Fibroblast of villous mesenchyme (primary cell): ENCODE data around the gene ANKRD49. TPM values are rescaled to one million over a fixed set of nuclear protein-coding genes. Genes with fewer than 3 reads are reported as not detected.

ENCODE experiments used
- DNase-seq: peaks from one replicate; pipeline ENCODE4 v3.0.0-alpha.2; 2010; ENCODE audit warnings: low read depth
- H3K4me3 ChIP-seq: 2 replicates; pipeline ENCODE4 v1.5.1; 2011; ENCODE audit warnings: low read depth, mild to moderate bottlenecking, low read length
- CTCF ChIP-seq: IDR thresholded peaks from 2 replicates; pipeline ENCODE4 v1.5.1; 2012; ENCODE audit warnings: low read depth, mild to moderate bottlenecking, low read length; ENCODE audit not compliant: insufficient read depth
- total RNA-seq: library from RNA; depleted of rRNA; stranded (reverse); fragments of >200 nt; gene quantifications from 2 replicates; pipeline ENCODE4 v1.2.3, GENCODE V29; 2012

ANKRD49 gene
- total RNA-seq, 1 donor, result 14.2 TPM

- no peak for DNase-seq
- no peak for TF ChIP-seq CTCF
- H3K4me3 ChIP-seq, result no peak overlapping the region
These were observed 33.1 kb downstream of the ANKRD49 start for GRCh38 chr11:94526645-94527438.

GRCh38 chr11:94528551-94528950, 34.8 kb downstream of the ANKRD49 start:
- H3K4me3 ChIP-seq, result no peak overlapping the region
- no peak for DNase-seq
- TF ChIP-seq CTCF, result no peak

GRCh38 chr11:94532211-94532610, 38.4 kb downstream of the ANKRD49 start:
- no peak for TF ChIP-seq CTCF
- H3K4me3 ChIP-seq, result no peak overlapping the region
- no peak for DNase-seq

DNA sequence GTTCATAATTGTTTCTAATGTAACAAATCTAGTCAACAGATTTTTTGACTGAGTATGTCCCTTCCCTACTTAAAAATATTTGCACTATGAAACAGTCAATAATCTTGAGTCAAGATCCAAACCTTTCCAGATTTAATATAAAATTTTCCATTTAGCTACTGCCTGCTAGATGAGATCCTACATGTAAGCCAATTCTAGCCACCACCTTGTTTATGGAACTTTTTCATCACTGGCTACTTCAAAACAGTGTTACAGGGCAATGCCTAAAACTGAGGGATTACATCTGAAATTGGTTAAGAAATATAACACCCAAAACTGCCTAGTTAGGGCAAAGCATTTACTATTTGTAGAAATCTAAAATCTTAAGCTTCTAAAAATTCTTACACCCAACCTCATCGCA, 39.4 kb downstream of the ANKRD49 start:
- no peak overlapping the region for H3K4me3 ChIP-seq
- no peak for TF ChIP-seq CTCF
- DNase-seq, result no peak

DNA sequence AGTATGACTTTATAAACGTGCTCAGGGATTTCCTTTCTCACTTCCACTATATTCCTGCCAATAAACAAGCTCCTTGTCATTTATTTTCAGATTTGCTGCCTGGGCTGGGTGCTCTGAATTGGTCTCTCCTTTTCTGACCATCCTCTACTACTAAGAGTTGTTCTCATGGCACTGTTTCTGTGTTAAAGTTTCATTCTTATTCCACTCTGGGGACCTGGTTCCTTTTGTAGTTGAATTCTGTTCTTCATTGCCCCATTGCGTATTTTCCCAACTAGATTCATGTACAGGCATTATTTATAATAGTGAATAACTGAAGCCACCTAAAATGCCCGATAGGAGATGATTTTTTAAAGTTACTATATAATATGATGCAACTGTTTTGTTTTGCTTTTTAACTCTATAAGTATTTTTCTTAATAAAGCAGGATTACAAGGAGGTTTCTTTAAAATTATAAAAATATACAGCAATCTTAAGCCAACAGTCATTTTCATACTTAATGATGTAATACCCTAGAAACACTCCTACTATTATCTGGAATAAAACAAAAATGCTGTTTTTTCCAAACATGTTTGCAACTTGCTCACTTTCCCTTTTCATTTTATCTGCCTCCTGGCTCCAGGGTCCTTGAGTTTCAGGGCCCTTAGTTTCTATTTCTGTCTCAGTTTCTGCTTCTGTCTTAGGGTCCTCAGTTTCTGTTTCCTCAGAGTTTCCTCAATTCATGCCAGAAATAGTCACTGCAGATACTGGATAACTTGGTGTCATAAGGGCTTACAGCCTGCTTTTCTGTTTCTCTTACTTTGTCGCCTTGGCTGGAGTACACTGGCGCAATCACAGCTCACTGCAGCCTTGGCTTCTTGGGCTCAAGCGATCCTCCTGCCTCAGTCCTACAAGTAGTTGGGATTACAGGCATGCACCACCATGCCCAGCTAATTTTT, 40.2 kb downstream of the ANKRD49 start:
- no peak for DNase-seq
- H3K4me3 ChIP-seq, result no peak overlapping the region
- TF ChIP-seq CTCF, result no peak

DNA sequence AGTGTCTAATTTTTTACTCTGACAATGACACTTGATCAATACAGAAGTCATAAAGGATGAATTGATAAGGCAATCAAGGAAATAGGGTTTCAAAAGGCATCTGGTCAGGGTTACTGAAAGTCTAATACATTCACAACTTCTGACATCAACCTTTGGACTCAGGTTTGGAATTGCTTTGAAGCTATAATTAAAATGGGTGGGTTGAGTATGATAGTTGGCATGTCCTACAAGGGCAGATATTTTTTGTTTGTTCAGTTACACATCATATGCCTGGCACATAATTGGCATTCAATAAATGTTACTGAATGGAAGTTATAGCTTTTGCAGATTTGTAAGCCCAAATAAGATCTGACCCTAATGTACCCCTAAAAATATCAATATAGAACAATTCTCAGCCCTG, 42.6 kb downstream of the ANKRD49 start:
- no peak for DNase-seq
- no peak for TF ChIP-seq CTCF

More for the DNA sequence above, 42.6 kb downstream of the ANKRD49 start:
- H3K4me3 ChIP-seq, result no peak overlapping the region
